ENCODE results near the gene PDHB. TPM values are rescaled to one million over a fixed set of nuclear protein-coding genes. Genes with fewer than 3 reads are reported as not detected.

Gene PDHB
- 89.2 TPM for polyA plus RNA-seq (2013, experiment 1 of 2)
- polyA plus RNA-seq (2013, experiment 2 of 2): 84.7 TPM

GRCh38 chr3:58433400-58434167 lies at the start of gene PDHB:
TSS of gene PDHB (minus strand) at chr3:58433832. CDS start at chr3:58433809, 23 bp downstream.
- Histone ChIP-seq H2AK5ac (ENCODE audit: low read depth, low read length) (peak within 1 kb of the TSS; percentile 38), H3K9ac (ENCODE audit: low read depth, low read length, poor library complexity) (peak within 1 kb of the TSS; percentile 99), H3K14ac (ENCODE audit: low read length) (peak within 1 kb of the TSS; percentile 91), H3K36me3 (replicated peaks in 1 of 2; ENCODE audit: control insufficient read depth in 2 of 2, insufficient read depth in 2 of 2, low read length in 2 of 2) (peaks cover 13 to 37% of the 10 kb centered on the region in 2 donors), H2BK15ac (ENCODE audit: low read length) (no peak within 1 kb of the TSS), H3K4me1 (ENCODE audit: control insufficient read depth in 2 of 2, insufficient read depth in 1 of 2, low read depth in 1 of 2, low read length in 2 of 2) (peaks cover 8 to 12% of the 10 kb centered on the region in 2 donors), H3K4me3 (ENCODE audit: low read length in 2 of 2) (peak within 1 kb of the TSS; percentile 92 to 99), H3K79me1 (ENCODE audit: low read depth, low read length) (no peaks in the 10 kb centered on the region), H4K91ac (ENCODE audit: low read depth, low read length, poor library complexity) (no peak within 1 kb of the TSS), H2BK5ac (ENCODE audit: low read length) (peak within 1 kb of the TSS; percentile 96), H3K27me3 (ENCODE audit: control insufficient read depth in 3 of 3, insufficient read depth in 3 of 3, low read depth in 1 of 3, low read length in 3 of 3) (no peaks in the 10 kb centered on the region), H2AFZ (ENCODE audit: low read length) (peak within 1 kb of the TSS; percentile 96), H3K4ac (ENCODE audit: low read length) (no peak within 1 kb of the TSS), H3K4me2 (ENCODE audit: insufficient read depth, low read length, poor library complexity, severe bottlenecking) (peak within 1 kb of the TSS; percentile 73), H2BK12ac (ENCODE audit: low read length) (peak within 1 kb of the TSS; percentile 79), H3K27ac (replicated peaks; ENCODE audit: low read length) (peak within 1 kb of the TSS; percentile 87), H4K8ac (ENCODE audit: low read depth, low read length) (no peak within 1 kb of the TSS), H3K18ac (ENCODE audit: low read length) (peak within 1 kb of the TSS; percentile 100), H3K23ac (ENCODE audit: low read depth, low read length, poor library complexity) (peak within 1 kb of the TSS; percentile 94), H3K9me3 (replicated peaks in 1 of 2; ENCODE audit: control insufficient read depth in 2 of 2, insufficient read depth in 1 of 2, low read depth in 1 of 2, low read length in 2 of 2) (no peaks in the 10 kb centered on the region), H2BK120ac (ENCODE audit: low read depth, low read length) (no peak within 1 kb of the TSS)
- DNase-seq (ENCODE audit: low spot score): peak; percentile 91
- no CpG with 5 or more reads among the region's 67 CpGs for WGBS, 2 donors (ENCODE audit: extremely low coverage in 2 of 2, insufficient read length in 2 of 2, insufficient replicate concordance in 1 of 2)

GRCh38 chr3:58482917-58483636 lies 49.4 kb upstream of the PDHB start:
- H3K23ac ChIP-seq (ENCODE audit: low read depth, low read length, poor library complexity): no peak overlapping the region
- no peak overlapping the region for H4K8ac ChIP-seq (ENCODE audit: low read depth, low read length)
- H3K27me3 ChIP-seq (ENCODE audit: control insufficient read depth in 3 of 3, insufficient read depth in 3 of 3, low read depth in 1 of 3, low read length in 3 of 3): peaks cover 0 to 3% (median 0%) of the 10 kb centered on the region in 3 experiments
- no peak overlapping the region for H3K14ac ChIP-seq (ENCODE audit: low read length)
- peaks cover 0 to 3% of the 10 kb centered on the region in 2 donors for H3K9me3 ChIP-seq (replicated peaks in 1 of 2; ENCODE audit: control insufficient read depth in 2 of 2, insufficient read depth in 1 of 2, low read depth in 1 of 2, low read length in 2 of 2)
- H3K4me3 ChIP-seq (ENCODE audit: low read length in 2 of 2): no peak overlapping the region
- H3K36me3 ChIP-seq (replicated peaks in 1 of 2; ENCODE audit: control insufficient read depth in 2 of 2, insufficient read depth in 2 of 2, low read length in 2 of 2): no peaks in the 10 kb centered on the region
- no peak overlapping the region for H2BK5ac ChIP-seq (ENCODE audit: low read length)
- no peak for DNase-seq (ENCODE audit: low spot score)
- no peak overlapping the region for H2BK15ac ChIP-seq (ENCODE audit: low read length)
- no peak overlapping the region for H2AK5ac ChIP-seq (ENCODE audit: low read depth, low read length)
- H2BK120ac ChIP-seq (ENCODE audit: low read depth, low read length): no peak overlapping the region
- H2AFZ ChIP-seq (ENCODE audit: low read length): no peak overlapping the region
- no peak overlapping the region for H3K18ac ChIP-seq (ENCODE audit: low read length)
- H3K4me2 ChIP-seq (ENCODE audit: insufficient read depth, low read length, poor library complexity, severe bottlenecking): no peak overlapping the region
- no CpG with 5 or more reads among the region's 8 CpGs for WGBS, 2 donors (ENCODE audit: extremely low coverage in 2 of 2, insufficient read length in 2 of 2, insufficient replicate concordance in 1 of 2)
- H3K9ac ChIP-seq (ENCODE audit: low read depth, low read length, poor library complexity): no peak overlapping the region
- H3K27ac ChIP-seq (replicated peaks; ENCODE audit: low read length): no peak overlapping the region
- H3K79me1 ChIP-seq (ENCODE audit: low read depth, low read length): no peaks in the 10 kb centered on the region
- H3K4ac ChIP-seq (ENCODE audit: low read length): no peak overlapping the region
- no peak overlapping the region for H4K91ac ChIP-seq (ENCODE audit: low read depth, low read length, poor library complexity)
- peaks cover 5 to 7% of the 10 kb centered on the region in 2 donors for H3K4me1 ChIP-seq (ENCODE audit: control insufficient read depth in 2 of 2, insufficient read depth in 1 of 2, low read depth in 1 of 2, low read length in 2 of 2)
- H2BK12ac ChIP-seq (ENCODE audit: low read length): no peak overlapping the region

- no peak overlapping the region for H3K4me2 ChIP-seq (ENCODE audit: insufficient read depth, low read length, poor library complexity, severe bottlenecking)
- no CpG with 5 or more reads among the region's 2 CpGs for WGBS, 2 donors (ENCODE audit: extremely low coverage in 2 of 2, insufficient read length in 2 of 2, insufficient replicate concordance in 1 of 2)
- no peak overlapping the region for H4K8ac ChIP-seq (ENCODE audit: low read depth, low read length)
- no peaks in the 10 kb centered on the region for H3K36me3 ChIP-seq (replicated peaks in 1 of 2; ENCODE audit: control insufficient read depth in 2 of 2, insufficient read depth in 2 of 2, low read length in 2 of 2)
- no peak overlapping the region for H2BK5ac ChIP-seq (ENCODE audit: low read length)
- H2BK12ac ChIP-seq (ENCODE audit: low read length): no peak overlapping the region
- H2BK120ac ChIP-seq (ENCODE audit: low read depth, low read length): no peak overlapping the region
- no peak overlapping the region for H4K91ac ChIP-seq (ENCODE audit: low read depth, low read length, poor library complexity)
- no peak overlapping the region for H3K18ac ChIP-seq (ENCODE audit: low read length)
- H2BK15ac ChIP-seq (ENCODE audit: low read length): no peak overlapping the region
- peaks cover 0 to 3% of the 10 kb centered on the region in 2 donors for H3K9me3 ChIP-seq (replicated peaks in 1 of 2; ENCODE audit: control insufficient read depth in 2 of 2, insufficient read depth in 1 of 2, low read depth in 1 of 2, low read length in 2 of 2)
- H3K23ac ChIP-seq (ENCODE audit: low read depth, low read length, poor library complexity): no peak overlapping the region
- H3K9ac ChIP-seq (ENCODE audit: low read depth, low read length, poor library complexity): no peak overlapping the region
- H3K79me1 ChIP-seq (ENCODE audit: low read depth, low read length): no peaks in the 10 kb centered on the region
- no peak overlapping the region for H2AFZ ChIP-seq (ENCODE audit: low read length)
- DNase-seq (ENCODE audit: low spot score): no peak
- H3K4ac ChIP-seq (ENCODE audit: low read length): no peak overlapping the region
- no peaks in the 10 kb centered on the region for H3K27me3 ChIP-seq (ENCODE audit: control insufficient read depth in 3 of 3, insufficient read depth in 3 of 3, low read depth in 1 of 3, low read length in 3 of 3)
- H3K14ac ChIP-seq (ENCODE audit: low read length): no peak overlapping the region
- H3K27ac ChIP-seq (replicated peaks; ENCODE audit: low read length): no peak overlapping the region
- H3K4me1 ChIP-seq (ENCODE audit: control insufficient read depth in 2 of 2, insufficient read depth in 1 of 2, low read depth in 1 of 2, low read length in 2 of 2): peaks cover 3 to 8% of the 10 kb centered on the region in 2 donors
- H3K4me3 ChIP-seq (ENCODE audit: low read length in 2 of 2): no peak overlapping the region
- no peak overlapping the region for H2AK5ac ChIP-seq (ENCODE audit: low read depth, low read length)
These were observed 46.7 kb upstream of the PDHB start for GRCh38 chr3:58480309-58480708.

GRCh38 chr3:58478781-58479180 lies 45.1 kb upstream of the PDHB start:
- peak overlapping the region; percentile 59 for H2BK5ac ChIP-seq (ENCODE audit: low read length)
- H3K9ac ChIP-seq (ENCODE audit: low read depth, low read length, poor library complexity): no peak overlapping the region
- no peak overlapping the region for H2AFZ ChIP-seq (ENCODE audit: low read length)
- H3K14ac ChIP-seq (ENCODE audit: low read length): no peak overlapping the region
- no peak overlapping the region for H2BK12ac ChIP-seq (ENCODE audit: low read length)
- no peak overlapping the region for H2BK120ac ChIP-seq (ENCODE audit: low read depth, low read length)
- no peaks in the 10 kb centered on the region for H3K79me1 ChIP-seq (ENCODE audit: low read depth, low read length)
- no peak overlapping the region for H3K18ac ChIP-seq (ENCODE audit: low read length)
- no peak for DNase-seq (ENCODE audit: low spot score)
- no peak overlapping the region for H4K91ac ChIP-seq (ENCODE audit: low read depth, low read length, poor library complexity)
- H4K8ac ChIP-seq (ENCODE audit: low read depth, low read length): no peak overlapping the region
- no peak overlapping the region for H3K4ac ChIP-seq (ENCODE audit: low read length)
- H2BK15ac ChIP-seq (ENCODE audit: low read length): no peak overlapping the region
- no peak overlapping the region for H3K4me2 ChIP-seq (ENCODE audit: insufficient read depth, low read length, poor library complexity, severe bottlenecking)
- no peaks in the 10 kb centered on the region for H3K36me3 ChIP-seq (replicated peaks in 1 of 2; ENCODE audit: control insufficient read depth in 2 of 2, insufficient read depth in 2 of 2, low read length in 2 of 2)
- H3K4me1 ChIP-seq (ENCODE audit: control insufficient read depth in 2 of 2, insufficient read depth in 1 of 2, low read depth in 1 of 2, low read length in 2 of 2): peaks cover 0 to 12% of the 10 kb centered on the region in 2 donors
- peaks cover 0 to 3% of the 10 kb centered on the region in 2 donors for H3K9me3 ChIP-seq (replicated peaks in 1 of 2; ENCODE audit: control insufficient read depth in 2 of 2, insufficient read depth in 1 of 2, low read depth in 1 of 2, low read length in 2 of 2)
- H3K4me3 ChIP-seq (ENCODE audit: low read length in 2 of 2): no peak overlapping the region
- no peak overlapping the region for H3K23ac ChIP-seq (ENCODE audit: low read depth, low read length, poor library complexity)
- no peaks in the 10 kb centered on the region for H3K27me3 ChIP-seq (ENCODE audit: control insufficient read depth in 3 of 3, insufficient read depth in 3 of 3, low read depth in 1 of 3, low read length in 3 of 3)
- no peak overlapping the region for H3K27ac ChIP-seq (replicated peaks; ENCODE audit: low read length)
- H2AK5ac ChIP-seq (ENCODE audit: low read depth, low read length): no peak overlapping the region
- WGBS, 2 donors (ENCODE audit: extremely low coverage in 2 of 2, insufficient read length in 2 of 2, insufficient replicate concordance in 1 of 2): no CpG with 5 or more reads among the region's 2 CpGs
